Astrocyte of the cerebellum (primary cell): ENCODE results near the gene EVA1C.
"Not testable (repeated sequence)": the region's sequence is repeated elsewhere in the genome, so short reads cannot be mapped to it uniquely, and the experiment has no call there.

Experiments used
- DNase-seq: peaks from one replicate; pipeline ENCODE4 v3.0.0-alpha.2; 2011; ENCODE audit warnings: low read depth
- H3K4me3 ChIP-seq: 2 replicates; pipeline ENCODE4 v1.5.1; 2011; ENCODE audit warnings: mild to moderate bottlenecking, low read depth, low read length, moderate library complexity
- in situ Hi-C: cut with HindIII; loops from 2 replicates; pipeline ENCODE4 v1.10.0; 2017; ENCODE audit warnings: low sequenced_read_pairs
- TF ChIP-seq, protein P1 (sequence below): IDR thresholded peaks from 2 replicates; pipeline ENCODE4 v1.5.1; 2012; ENCODE audit warnings: low read length, low read depth, moderate library complexity, mild to moderate bottlenecking; ENCODE audit errors: missing control alignments

The EVA1C gene

DNA sequence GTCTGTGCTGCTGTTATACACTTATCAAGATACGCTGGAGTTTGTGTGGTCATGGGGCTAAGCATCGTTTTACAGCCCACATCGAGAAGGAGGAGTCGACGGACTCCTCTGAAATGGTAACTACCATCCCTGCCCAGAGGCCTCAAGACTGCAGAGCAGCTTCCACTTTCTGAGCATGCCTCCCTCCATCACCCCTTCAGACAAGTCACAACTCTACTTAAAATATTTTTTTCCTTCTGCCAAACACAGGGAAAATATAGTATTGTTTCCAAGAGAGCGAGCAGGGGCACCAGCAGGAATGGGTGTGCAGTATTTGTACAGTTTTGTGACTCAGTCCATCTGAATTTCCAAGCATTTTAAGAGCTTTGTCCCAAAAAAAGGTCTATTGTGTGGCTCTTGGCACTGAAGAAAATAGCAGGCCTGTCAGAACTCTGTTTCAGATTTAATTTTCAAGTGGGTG, 14.1 kb downstream of the EVA1C start:
- in situ Hi-C loops = no loop called here
- peak; percentile 47 for DNase-seq
- TF ChIP-seq, protein P1, sequence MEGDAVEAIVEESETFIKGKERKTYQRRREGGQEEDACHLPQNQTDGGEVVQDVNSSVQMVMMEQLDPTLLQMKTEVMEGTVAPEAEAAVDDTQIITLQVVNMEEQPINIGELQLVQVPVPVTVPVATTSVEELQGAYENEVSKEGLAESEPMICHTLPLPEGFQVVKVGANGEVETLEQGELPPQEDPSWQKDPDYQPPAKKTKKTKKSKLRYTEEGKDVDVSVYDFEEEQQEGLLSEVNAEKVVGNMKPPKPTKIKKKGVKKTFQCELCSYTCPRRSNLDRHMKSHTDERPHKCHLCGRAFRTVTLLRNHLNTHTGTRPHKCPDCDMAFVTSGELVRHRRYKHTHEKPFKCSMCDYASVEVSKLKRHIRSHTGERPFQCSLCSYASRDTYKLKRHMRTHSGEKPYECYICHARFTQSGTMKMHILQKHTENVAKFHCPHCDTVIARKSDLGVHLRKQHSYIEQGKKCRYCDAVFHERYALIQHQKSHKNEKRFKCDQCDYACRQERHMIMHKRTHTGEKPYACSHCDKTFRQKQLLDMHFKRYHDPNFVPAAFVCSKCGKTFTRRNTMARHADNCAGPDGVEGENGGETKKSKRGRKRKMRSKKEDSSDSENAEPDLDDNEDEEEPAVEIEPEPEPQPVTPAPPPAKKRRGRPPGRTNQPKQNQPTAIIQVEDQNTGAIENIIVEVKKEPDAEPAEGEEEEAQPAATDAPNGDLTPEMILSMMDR = no peak
- no peak overlapping the region for H3K4me3 ChIP-seq

DNA sequence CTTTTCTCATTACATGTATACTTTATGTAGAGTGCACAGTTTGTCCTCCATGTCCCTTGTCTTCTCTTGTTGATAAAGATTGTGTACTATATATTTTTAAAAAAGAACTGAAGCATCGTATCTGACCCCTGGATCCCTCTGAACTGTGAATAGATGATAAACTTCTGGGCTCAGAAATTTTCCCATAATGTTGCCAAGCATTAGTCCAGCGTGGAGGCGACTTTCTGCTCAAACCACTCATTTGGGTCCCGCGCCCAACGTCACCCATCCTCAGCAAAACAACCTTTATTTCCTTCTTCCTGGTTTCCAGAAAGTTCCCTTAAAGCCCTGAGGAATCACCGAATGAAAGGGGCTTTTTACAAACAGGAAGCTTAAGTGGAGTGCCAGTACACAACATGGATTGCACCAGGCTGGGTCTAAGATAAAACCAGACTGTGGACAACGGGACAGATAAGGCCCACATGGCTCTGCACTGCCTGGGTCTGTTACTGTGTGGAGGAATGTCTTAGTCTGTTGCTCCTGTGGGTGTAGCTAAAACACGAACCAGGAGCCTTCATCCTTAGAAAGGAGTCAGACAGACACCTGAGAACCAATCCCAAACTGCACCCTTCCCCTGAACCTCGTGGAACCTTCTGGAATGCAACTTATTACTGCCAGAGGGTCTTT, 15.6 kb downstream of the EVA1C start:
- TF ChIP-seq, protein P1 = no peak
- no peak for DNase-seq
- in situ Hi-C loops = no loop called here
- H3K4me3 ChIP-seq = no peak overlapping the region

GRCh38 chr21:32432982-32433660, 20.6 kb downstream of the EVA1C start:
- in situ Hi-C loops, H3K4me3 ChIP-seq: not testable (repeated sequence)

DNA sequence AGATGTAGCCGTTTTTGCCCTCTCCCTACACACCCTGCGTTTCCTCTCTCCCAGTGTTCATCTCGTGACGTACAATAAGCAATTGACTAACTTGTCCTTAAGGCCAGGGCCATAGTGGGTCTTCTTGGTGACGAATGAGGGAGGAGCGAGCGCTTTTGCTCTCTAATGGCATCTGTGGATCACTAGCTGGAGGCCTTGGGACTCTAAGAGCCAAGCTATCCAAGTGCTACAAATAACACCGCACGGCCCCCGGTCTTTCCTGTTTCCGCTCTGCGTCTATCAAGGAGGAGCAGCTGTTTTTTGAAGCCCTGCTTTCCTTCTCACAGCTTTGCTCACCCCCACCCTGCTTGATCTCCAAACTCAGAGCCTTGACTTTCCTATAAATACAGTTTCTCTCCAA, 25.2 kb downstream of the EVA1C start:
- in situ Hi-C loops = no loop called here
- TF ChIP-seq, protein P1 = no peak
- no peak overlapping the region for H3K4me3 ChIP-seq
- DNase-seq = no peak

More at GRCh38 chr21:32432982-32433660, 20.6 kb downstream of the EVA1C start:
- DNase-seq = not testable (repeated sequence)

DNA sequence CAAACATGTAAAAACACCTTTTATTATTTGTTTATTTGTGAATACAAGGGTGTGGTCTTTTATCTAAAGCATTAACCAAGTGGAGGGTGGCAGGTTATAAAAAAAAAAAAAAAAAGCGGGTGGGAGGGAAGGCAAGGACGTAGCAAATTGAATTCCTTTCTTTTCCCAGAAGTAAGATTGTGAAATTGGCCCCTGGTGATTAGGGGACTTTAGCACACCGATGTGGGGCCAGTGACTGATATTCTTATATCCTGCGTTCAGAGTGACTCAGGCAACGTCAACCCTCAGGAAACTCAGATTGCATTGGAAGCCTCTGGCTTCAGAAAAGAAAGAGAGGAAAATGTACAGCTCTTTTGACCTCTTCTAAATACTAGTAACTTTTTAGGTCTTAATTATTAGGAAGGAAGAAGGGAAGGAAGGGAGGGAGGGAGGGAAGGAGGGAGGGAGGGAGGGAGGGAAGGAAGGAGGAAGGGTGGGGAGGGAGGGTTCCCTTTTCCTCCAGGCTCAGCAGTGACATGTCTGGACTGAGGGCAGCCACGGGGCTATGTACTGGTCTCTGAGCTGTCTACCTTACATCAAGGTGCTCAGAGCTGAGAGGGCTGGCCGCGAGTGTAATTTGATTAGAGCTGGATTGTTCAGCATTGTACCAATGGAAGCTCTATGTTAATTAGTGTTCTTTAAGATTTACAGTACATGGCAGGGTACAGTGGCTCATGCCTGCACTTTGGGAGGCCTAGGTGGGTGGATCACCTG, 30.2 kb downstream of the EVA1C start:
- TF ChIP-seq, protein P1 = no peak
- DNase-seq = no peak
- in situ Hi-C loops = no loop called here
- H3K4me3 ChIP-seq = no peak overlapping the region

DNA sequence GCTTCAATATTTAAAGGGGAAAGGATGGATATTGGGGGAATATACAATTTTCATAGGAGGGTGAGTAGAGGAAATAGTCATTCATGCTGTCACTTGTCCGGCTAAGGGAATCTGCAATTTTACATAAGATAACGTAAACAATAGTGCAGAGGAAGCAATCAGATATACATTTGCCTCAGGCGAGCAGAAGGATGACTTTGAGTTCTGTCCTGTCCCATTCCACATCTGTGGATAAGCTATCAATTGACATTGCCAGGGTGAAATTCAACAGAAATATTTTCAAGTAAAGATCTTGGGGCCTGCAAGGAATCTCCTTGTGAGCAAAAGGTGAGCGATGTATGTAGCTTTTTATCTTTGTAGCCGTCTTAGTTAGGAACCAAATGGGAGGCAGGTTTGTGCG, 32.6 kb downstream of the EVA1C start:
- H3K4me3 ChIP-seq = no peak overlapping the region
- no peak for DNase-seq
- TF ChIP-seq, protein P1 = no peak
- in situ Hi-C loops = no loop called here

- DNase-seq, H3K4me3 ChIP-seq, in situ Hi-C loops: not testable (repeated sequence)
Observed at GRCh38 chr21:32446440-32446839, 33.9 kb downstream of the EVA1C start.
